ENCODE measurements around the gene THEM4. TPM values are rescaled to one million over a fixed set of nuclear protein-coding genes. Genes with fewer than 3 reads are reported as not detected.

Gene THEM4
- total RNA-seq, 1 experiment from 2014 or later, result 10.9 TPM

GRCh38 chr1:151825204-151825603 is 84.1 kb downstream of the THEM4 start:
- POLR2A ChIA-PET, result no interaction called here
- CTCF ChIA-PET, result interaction anchor here (1.3 to 2.6 kb wide), 5 partner anchors 11 to 108 kb away, joined by 4 to 15 read pairs (median 6); partner anchors contain the start of genes C2CD4D and CELF3
- peaks cover 41% of the 10 kb centered on the region for H3K4me1 Mint-ChIP-seq
- TF ChIP-seq ATF2 (CRISPR knock-in tag; IDR thresholded peaks at IDR 0.05; ENCODE audit: borderline replicate concordance, low read depth), result no peak
- no peak for TF ChIP-seq PRDM15 (CRISPR knock-in tag; IDR thresholded peaks at IDR 0.05)
- TF ChIP-seq NR2C2 (CRISPR knock-in tag; IDR thresholded peaks at IDR 0.05), result no peak
- TF ChIP-seq FOXP1 (CRISPR knock-in tag; IDR thresholded peaks at IDR 0.05; ENCODE audit: borderline replicate concordance), result no peak
- no peak for TF ChIP-seq CBFB (CRISPR knock-in tag; IDR thresholded peaks at IDR 0.05; ENCODE audit: low read depth)
- TF ChIP-seq ARID4B (CRISPR knock-in tag; IDR thresholded peaks at IDR 0.05; ENCODE audit: borderline replicate concordance), result no peak
- no peak for TF ChIP-seq PRRX2 (CRISPR knock-in tag; IDR thresholded peaks at IDR 0.05)
- no peak for TF ChIP-seq E2F1 (CRISPR knock-in tag; IDR thresholded peaks at IDR 0.05)
- no peak for TF ChIP-seq CREB1 (CRISPR knock-in tag; IDR thresholded peaks at IDR 0.05)
- no peak for TF ChIP-seq SMAD4 (CRISPR knock-in tag; IDR thresholded peaks at IDR 0.05)
- TF ChIP-seq PREB (CRISPR knock-in tag; IDR thresholded peaks at IDR 0.05; ENCODE audit: borderline replicate concordance), result no peak
- TF ChIP-seq E2F5 (CRISPR knock-in tag; IDR thresholded peaks at IDR 0.05), result no peak
- no peak for TF ChIP-seq RELA (CRISPR knock-in tag; IDR thresholded peaks at IDR 0.05; ENCODE audit: borderline replicate concordance)
- no peak for TF ChIP-seq ATF6 (CRISPR knock-in tag; IDR thresholded peaks at IDR 0.05)
- TF ChIP-seq AFF4 (CRISPR knock-in tag; IDR thresholded peaks at IDR 0.05; ENCODE audit: borderline replicate concordance), result no peak
- no peak for TF ChIP-seq OVOL2 (CRISPR knock-in tag; IDR thresholded peaks at IDR 0.05; ENCODE audit: borderline replicate concordance)

More at GRCh38 chr1:151825204-151825603, 84.1 kb downstream of the THEM4 start:
- peaks cover 6% of the 10 kb centered on the region; the same call in 1 of the 2 replicates for H3K27me3 Mint-ChIP-seq (ENCODE audit: low read depth)
- no peak overlapping the region for H3K27ac Mint-ChIP-seq
- no peak overlapping the region for H3K4me3 Mint-ChIP-seq
- ATAC-seq (no peak), DNase-seq (ENCODE audit: low spot score) (no peak)
- no peaks in the 10 kb centered on the region for H3K9me3 Mint-ChIP-seq
- H3K36me3 Mint-ChIP-seq, result no peaks in the 10 kb centered on the region

All from WTC11 (cell line).